AG04449 (cell line): Measurements from ENCODE around the gene AHSA1.

Source experiments
- CTCF ChIA-PET: fragments of 350-600 bp; formaldehyde crosslinking; extraction: SDS; loops from one replicate; lab custom pipeline; 2021; ENCODE audit warnings: antibody characterized with exemption; lab: Yijun Ruan, JAX
- POLR2A ChIA-PET: fragments of 400-600, 350-600 bp; formaldehyde crosslinking; extraction: SDS; loops from one replicate; lab custom pipeline; 2020; ENCODE audit warnings: antibody characterized with exemption, inconsistent platforms; lab: Yijun Ruan, JAX
- DNase-seq: peaks from one replicate; pipeline ENCODE4 v3.0.0-alpha.2; 2010; ENCODE audit warnings: low read depth, low spot score
- H3K4me3 ChIP-seq: 2 replicates; pipeline ENCODE4 v1.5.1; 2011; ENCODE audit warnings: low read depth, mild to moderate bottlenecking, control low read depth, low read length
- TF ChIP-seq, protein P1 (sequence below): IDR thresholded peaks from one replicate; pipeline ENCODE4 v1.5.1; 2011; ENCODE audit warnings: mild to moderate bottlenecking, moderate library complexity, low read length, control low read depth, inconsistent platforms; ENCODE audit not compliant: insufficient read depth; ENCODE audit errors: missing control alignments

AHSA1 gene

DNA sequence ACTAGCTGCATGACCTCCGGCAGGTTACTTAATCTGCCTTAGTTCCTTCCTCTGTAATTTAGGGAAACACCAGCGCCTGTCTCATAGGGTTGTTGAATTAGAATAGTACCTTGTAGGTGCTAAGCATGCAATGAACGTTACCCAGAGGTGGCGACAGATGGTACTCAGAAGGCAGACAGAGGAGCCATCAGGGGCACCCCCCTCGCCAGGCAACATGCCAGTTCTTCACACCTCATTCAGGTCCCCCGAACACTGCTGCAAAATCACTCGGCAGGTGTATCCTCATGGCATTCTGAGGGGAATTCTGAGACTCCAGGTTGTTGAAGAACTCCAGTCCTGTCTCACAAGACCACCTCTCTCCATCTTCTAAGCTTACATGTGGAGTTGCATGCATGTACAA is 30.7 kb downstream of the AHSA1 start:
- ChIA-PET CTCF (interaction anchor here (1.1 kb wide), 1 partner anchor 30 kb away, joined by 3 read pairs; no protein-coding TSS in a partner anchor), POLR2A (no interaction called here)
- H3K4me3 ChIP-seq, result no peak overlapping the region
- no peak for DNase-seq
- TF ChIP-seq, protein P1, sequence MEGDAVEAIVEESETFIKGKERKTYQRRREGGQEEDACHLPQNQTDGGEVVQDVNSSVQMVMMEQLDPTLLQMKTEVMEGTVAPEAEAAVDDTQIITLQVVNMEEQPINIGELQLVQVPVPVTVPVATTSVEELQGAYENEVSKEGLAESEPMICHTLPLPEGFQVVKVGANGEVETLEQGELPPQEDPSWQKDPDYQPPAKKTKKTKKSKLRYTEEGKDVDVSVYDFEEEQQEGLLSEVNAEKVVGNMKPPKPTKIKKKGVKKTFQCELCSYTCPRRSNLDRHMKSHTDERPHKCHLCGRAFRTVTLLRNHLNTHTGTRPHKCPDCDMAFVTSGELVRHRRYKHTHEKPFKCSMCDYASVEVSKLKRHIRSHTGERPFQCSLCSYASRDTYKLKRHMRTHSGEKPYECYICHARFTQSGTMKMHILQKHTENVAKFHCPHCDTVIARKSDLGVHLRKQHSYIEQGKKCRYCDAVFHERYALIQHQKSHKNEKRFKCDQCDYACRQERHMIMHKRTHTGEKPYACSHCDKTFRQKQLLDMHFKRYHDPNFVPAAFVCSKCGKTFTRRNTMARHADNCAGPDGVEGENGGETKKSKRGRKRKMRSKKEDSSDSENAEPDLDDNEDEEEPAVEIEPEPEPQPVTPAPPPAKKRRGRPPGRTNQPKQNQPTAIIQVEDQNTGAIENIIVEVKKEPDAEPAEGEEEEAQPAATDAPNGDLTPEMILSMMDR, result no peak

DNA sequence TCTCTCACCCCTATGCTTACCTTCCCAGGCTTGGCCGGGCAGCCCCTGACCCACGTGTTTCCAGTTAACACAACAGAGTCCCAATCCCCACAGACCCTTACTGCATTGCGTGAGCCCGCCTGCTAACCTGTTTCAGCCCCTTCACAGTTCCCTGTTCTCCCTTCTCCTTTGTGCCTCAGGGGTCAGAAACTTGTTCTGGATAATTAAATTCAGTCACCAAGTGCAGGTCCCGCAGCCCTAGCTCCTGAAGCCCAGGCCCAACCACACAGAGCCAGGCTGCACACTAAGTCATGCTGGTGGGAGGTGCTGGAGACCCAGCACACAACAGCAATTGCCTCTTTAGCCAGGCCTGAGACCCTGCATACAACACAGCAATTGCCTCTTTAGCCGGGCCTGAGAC is 31.1 kb downstream of the AHSA1 start:
- no peak overlapping the region for H3K4me3 ChIP-seq
- ChIA-PET POLR2A (no interaction called here), CTCF (no interaction called here)
- DNase-seq, result no peak
- TF ChIP-seq, protein P1, result no peak

DNA sequence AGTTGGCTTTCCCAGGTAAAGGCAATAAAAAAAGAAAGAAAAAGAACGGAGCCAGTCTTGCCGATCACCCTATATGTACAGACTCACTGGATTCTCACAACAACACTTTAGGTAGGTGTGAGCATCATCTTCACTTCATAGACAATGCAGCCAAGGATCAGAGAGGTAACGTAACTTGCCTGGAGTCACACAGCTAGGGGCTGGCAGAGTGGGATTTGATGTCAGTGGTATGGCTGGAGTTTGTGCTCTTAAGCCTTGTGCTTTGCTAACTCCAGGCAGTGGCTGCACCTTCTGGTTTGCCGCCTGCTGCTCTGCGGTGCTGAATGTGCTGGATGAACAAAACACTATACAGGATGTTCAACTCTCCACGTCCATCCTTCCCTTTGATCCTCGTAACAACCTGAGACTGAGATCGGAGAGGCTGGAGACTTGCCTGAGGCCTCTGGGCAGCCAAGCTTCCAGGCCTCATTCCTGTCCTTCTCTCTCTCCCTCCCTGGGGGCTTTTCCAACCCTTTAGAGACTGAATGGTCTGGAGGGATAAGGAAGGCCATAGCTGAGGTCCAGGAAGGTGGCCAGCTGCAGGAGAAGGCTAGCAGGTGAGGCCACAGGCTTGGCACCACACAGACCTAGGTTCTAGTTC is 32.6 kb downstream of the AHSA1 start:
- H3K4me3 ChIP-seq, result no peak overlapping the region
- POLR2A ChIA-PET, result no interaction called here
- CTCF ChIA-PET, result no interaction called here
- no peak for DNase-seq
- TF ChIP-seq, protein P1, result no peak

DNA sequence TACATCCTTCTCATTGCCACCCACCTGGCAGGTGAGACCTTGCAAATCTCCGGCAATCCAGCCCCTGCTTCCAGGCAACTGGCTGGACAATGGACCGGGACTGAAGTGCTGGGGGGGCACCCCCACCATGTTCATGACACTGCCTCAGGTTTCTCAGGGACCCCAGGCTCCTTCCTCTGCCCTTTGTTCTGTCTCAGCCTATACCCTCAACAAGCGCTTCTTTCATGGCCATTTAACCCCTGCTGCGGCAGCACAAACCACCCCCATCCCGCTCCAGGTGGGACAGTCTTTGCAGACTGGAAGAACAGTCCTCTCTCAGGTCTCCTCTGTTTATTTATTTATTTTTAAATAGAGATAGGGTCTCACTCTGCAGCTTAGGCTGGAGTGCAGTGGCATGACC is 33.2 kb downstream of the AHSA1 start:
- DNase-seq, result no peak
- POLR2A ChIA-PET, result no interaction called here
- CTCF ChIA-PET, result no interaction called here
- no peak overlapping the region for H3K4me3 ChIP-seq
- TF ChIP-seq, protein P1, result no peak

DNA sequence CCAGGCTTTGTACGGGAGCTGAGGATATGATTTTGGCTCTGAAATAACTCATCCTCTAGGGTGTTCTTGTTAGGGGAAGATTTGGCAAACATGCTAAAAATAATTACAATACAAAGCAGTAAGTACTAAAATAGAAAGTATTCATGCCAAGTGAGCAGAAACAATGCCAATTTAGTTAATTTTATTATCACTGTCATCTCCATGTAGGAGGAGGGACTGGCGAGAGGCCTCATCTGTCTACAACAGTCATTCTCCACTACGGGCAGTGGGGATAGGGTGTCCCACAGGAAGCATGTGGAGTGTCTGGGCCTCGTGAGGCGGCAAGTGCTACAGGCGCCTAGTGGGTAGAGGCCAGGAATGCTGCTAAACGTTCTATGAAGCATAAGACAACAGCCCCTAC is 37.4 kb downstream of the AHSA1 start:
- ChIA-PET CTCF (no interaction called here), POLR2A (no interaction called here)
- H3K4me3 ChIP-seq, result no peak overlapping the region
- no peak for DNase-seq
- TF ChIP-seq, protein P1, result no peak

DNA sequence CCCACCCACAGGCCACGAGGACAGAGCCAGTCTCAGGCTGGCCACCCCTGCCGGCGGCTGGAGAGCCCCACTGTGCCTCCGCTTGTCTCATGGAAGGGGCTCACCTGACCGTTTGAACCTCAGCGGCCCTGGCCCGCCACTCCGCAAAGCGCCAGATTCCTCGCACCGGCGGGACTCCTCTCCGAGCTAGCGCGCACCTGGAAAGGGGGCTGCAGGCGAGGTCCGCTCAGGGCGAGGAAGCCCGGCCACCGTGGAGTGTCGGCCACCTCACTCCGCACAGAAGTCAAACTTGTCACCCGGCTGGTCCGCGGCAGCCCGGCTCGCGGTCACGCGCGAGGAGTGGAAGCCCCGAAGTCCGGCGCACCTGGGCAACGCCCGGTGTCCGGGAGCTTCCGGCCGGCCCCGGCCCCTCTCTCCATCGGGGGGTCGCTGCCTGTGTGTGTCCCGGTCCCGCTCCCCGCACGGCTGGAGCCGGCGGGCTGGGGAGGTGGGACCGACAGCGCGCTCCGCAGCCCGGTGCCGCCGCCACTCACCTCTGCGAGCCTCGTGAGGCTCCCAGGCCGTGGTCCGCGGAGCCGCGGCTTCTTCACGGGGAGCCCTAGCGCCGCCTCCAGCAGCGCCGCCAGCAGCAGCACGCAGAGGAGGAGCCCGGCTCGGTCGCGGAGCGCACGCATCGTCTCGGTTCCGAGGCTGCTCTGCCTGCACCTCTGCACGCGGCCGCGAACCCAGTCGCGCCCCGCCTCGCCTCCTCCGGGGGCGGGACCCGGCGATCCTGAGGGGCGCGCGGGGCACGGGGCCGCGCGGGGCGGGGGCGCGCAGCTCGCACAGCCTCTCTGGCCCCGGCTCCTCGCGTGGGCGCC is 40.5 kb downstream of the AHSA1 start, which contains the start of gene ISM2:
ISM2 (minus strand) TSS at position 697 of the 860 bp plus-strand sequence; CDS start at position 674, 23 bp downstream.
- H3K4me3 ChIP-seq, result peak within 1 kb of the TSS; percentile 54
- DNase-seq, result no peak
- ChIA-PET POLR2A (no interaction called here), CTCF (no interaction called here)
- TF ChIP-seq, protein P1, result no peak
